ENCODE data around the gene PHC2. TPM values are rescaled to one million over a fixed set of nuclear protein-coding genes. Genes with fewer than 3 reads are reported as not detected.
A peak's percentile ranks its signal among the peaks of the same experiment; 100 is the strongest.

PHC2 gene
- total RNA-seq, 1 donor from 2014 or later: 65.0 TPM

- Histone ChIP-seq H3K27me3 (no peaks in the 10 kb centered on the region), H3K36me3 (peaks cover 8% of the 10 kb centered on the region), H3K4me1 (no peaks in the 10 kb centered on the region), H3K9ac (no peak overlapping the region), H3K4me2 (no peak overlapping the region), H2AFZ (replicated peaks) (no peak overlapping the region), H3K27ac (no peak overlapping the region), H3K9me3 (ENCODE audit: low read depth) (no peaks in the 10 kb centered on the region), H3K4me3 (no peak overlapping the region), H3F3A (ENCODE audit: low read depth) (no peaks in the 10 kb centered on the region), H3K79me2 (ENCODE audit: low read depth) (peaks cover 43% of the 10 kb centered on the region), H4K20me1 (ENCODE audit: low read depth) (peaks cover 63% of the 10 kb centered on the region)
- DNase-seq (ENCODE audit: low spot score): no peak
- H3K4me1 Mint-ChIP-seq: peaks cover 20% of the 10 kb centered on the region
- H3K27ac Mint-ChIP-seq: peak overlapping the region; percentile 9
- no peak for TF ChIP-seq EZH2phosphoT487 (IDR thresholded peaks at IDR 0.05)
- TF ChIP-seq, protein P1, sequence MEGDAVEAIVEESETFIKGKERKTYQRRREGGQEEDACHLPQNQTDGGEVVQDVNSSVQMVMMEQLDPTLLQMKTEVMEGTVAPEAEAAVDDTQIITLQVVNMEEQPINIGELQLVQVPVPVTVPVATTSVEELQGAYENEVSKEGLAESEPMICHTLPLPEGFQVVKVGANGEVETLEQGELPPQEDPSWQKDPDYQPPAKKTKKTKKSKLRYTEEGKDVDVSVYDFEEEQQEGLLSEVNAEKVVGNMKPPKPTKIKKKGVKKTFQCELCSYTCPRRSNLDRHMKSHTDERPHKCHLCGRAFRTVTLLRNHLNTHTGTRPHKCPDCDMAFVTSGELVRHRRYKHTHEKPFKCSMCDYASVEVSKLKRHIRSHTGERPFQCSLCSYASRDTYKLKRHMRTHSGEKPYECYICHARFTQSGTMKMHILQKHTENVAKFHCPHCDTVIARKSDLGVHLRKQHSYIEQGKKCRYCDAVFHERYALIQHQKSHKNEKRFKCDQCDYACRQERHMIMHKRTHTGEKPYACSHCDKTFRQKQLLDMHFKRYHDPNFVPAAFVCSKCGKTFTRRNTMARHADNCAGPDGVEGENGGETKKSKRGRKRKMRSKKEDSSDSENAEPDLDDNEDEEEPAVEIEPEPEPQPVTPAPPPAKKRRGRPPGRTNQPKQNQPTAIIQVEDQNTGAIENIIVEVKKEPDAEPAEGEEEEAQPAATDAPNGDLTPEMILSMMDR (IDR thresholded peaks at IDR 0.05): no peak
- no peak for TF ChIP-seq EZH2 (IDR thresholded peaks at IDR 0.05)
- peaks cover 18% of the 10 kb centered on the region for H3K36me3 Mint-ChIP-seq
- H3K27me3 Mint-ChIP-seq (ENCODE audit: insufficient read depth, low read depth): peaks cover 4% of the 10 kb centered on the region
- H3K4me3 Mint-ChIP-seq: no peak overlapping the region
- H3K9me3 Mint-ChIP-seq: no peaks in the 10 kb centered on the region
Measured at GRCh38 chr1:33274446-33274845, 156.4 kb downstream of the PHC2 start.

- Histone ChIP-seq H3K4me1 (no peaks in the 10 kb centered on the region), H3K27ac (no peak overlapping the region), H3K36me3 (peaks cover 8% of the 10 kb centered on the region), H3K79me2 (ENCODE audit: low read depth) (peaks cover 43% of the 10 kb centered on the region), H3F3A (ENCODE audit: low read depth) (no peaks in the 10 kb centered on the region), H2AFZ (replicated peaks) (no peak overlapping the region), H4K20me1 (ENCODE audit: low read depth) (peaks cover 68% of the 10 kb centered on the region), H3K9me3 (ENCODE audit: low read depth) (no peaks in the 10 kb centered on the region), H3K4me3 (no peak overlapping the region), H3K9ac (no peak overlapping the region), H3K4me2 (no peak overlapping the region), H3K27me3 (no peaks in the 10 kb centered on the region)
- Mint-ChIP-seq H3K4me1 (peaks cover 24% of the 10 kb centered on the region), H3K9me3 (no peaks in the 10 kb centered on the region), H3K36me3 (peaks cover 18% of the 10 kb centered on the region), H3K27ac (no peak overlapping the region), H3K4me3 (no peak overlapping the region), H3K27me3 (ENCODE audit: insufficient read depth, low read depth) (peaks cover 4% of the 10 kb centered on the region)
- no peak for DNase-seq (ENCODE audit: low spot score)
- TF ChIP-seq EZH2 (IDR thresholded peaks at IDR 0.05): no peak
- TF ChIP-seq, protein P1 (IDR thresholded peaks at IDR 0.05): no peak
- TF ChIP-seq EZH2phosphoT487 (IDR thresholded peaks at IDR 0.05): no peak
Measured at GRCh38 chr1:33273961-33274371, 156.9 kb downstream of the PHC2 start.

MicroRNAs encoded within 50 kb of the gene (microRNA counts, 767-probe panel; counts per million panel counts)
- 460 counts per million, percentile 90 among the panel's probes with 10 or more counts for microRNA hsa-miR-3605-5p

Small RNA genes lying within 50 kb of the gene (microRNA-seq; reads per million reads assigned to microRNA genes)
- 3.6 reads per million, percentile 18 among the genes with 10 or more reads in this experiment for gene MIR3605

Small RNA genes lying within 50 kb of the gene (small RNA-seq; reads per million reads assigned to genes)
- gene RN7SKP16: not detected

Other genes starting within 250 kb of the PHC2 start
- 1.4 and 5.0 TPM in 2 replicates for gene TRIM62, start 249.1 kb downstream of the PHC2 start, total RNA-seq (ENCODE audit: low replicate concordance)
- gene ZNF362, start 174.6 kb downstream of the PHC2 start, total RNA-seq (ENCODE audit: low replicate concordance): 10.9 and 27.9 TPM in 2 replicates
- gene A3GALT2, start 110.0 kb downstream of the PHC2 start, total RNA-seq (ENCODE audit: low replicate concordance): not detected in 2 replicates
- 11.4 and 14.8 TPM in 2 replicates for gene ZSCAN20, start 41.5 kb upstream of the PHC2 start, total RNA-seq (ENCODE audit: low replicate concordance)